GM12878 (cell line): ENCODE data around the gene SLC19A1. TPM values are rescaled to one million over a fixed set of nuclear protein-coding genes. Genes with fewer than 3 reads are reported as not detected.
A peak's percentile ranks its signal among the peaks of the same experiment; 100 is the strongest.

ENCODE experiments used
- BHLHE40 ChIP-seq, 2 experiments: fragments of 450-650 bp in 1 of 2; IDR thresholded peaks; 2 replicates each; pipeline ENCODE4 v1.6.1; 2011 to 2017; ENCODE audit warnings: low read depth in 2 of 2, borderline replicate concordance in 1 of 2, improper control_type of control experiment in 1 of 2, low read length in 1 of 2, mild to moderate bottlenecking in 1 of 2
- CHD2 ChIP-seq: IDR thresholded peaks from 2 replicates; pipeline ENCODE4 v1.6.1; 2011; ENCODE audit warnings: low read depth, low read length, improper control_type of control experiment, borderline replicate concordance
- EZH2 ChIP-seq: IDR thresholded peaks from 2 replicates; pipeline ENCODE4 v1.6.1; 2012; ENCODE audit warnings: low read depth, mild to moderate bottlenecking, control low read depth, inconsistent platforms, low read length, borderline replicate concordance; ENCODE audit not compliant: control insufficient read depth
- IKZF1 ChIP-seq: fragments of 450-650 bp; conservative IDR thresholded peaks from 2 replicates; pipeline ENCODE4 v1.6.1; 2017; ENCODE audit warnings: antibody characterized with exemption, mild to moderate bottlenecking
- KLF5 ChIP-seq: fragments of 450-650 bp; IDR thresholded peaks from 2 replicates; pipeline ENCODE4 v1.6.1; 2014; ENCODE audit warnings: mild to moderate bottlenecking; ENCODE audit not compliant: partially characterized antibody
- NFXL1 ChIP-seq: fragments of 450-650 bp; IDR thresholded peaks from 2 replicates; pipeline ENCODE4 v1.6.1; 2017; ENCODE audit warnings: antibody characterized with exemption, mild to moderate bottlenecking, borderline replicate concordance
- NFYA ChIP-seq: IDR thresholded peaks from 2 replicates; pipeline ENCODE4 v1.6.1; 2011; ENCODE audit warnings: low read depth, mild to moderate bottlenecking, low read length, improper control_type of control experiment, borderline replicate concordance
- POLR2A ChIP-seq: IDR thresholded peaks from 2 replicates; pipeline ENCODE4 v1.6.1; 2011; ENCODE audit warnings: low read depth, mild to moderate bottlenecking, low read length
- POLR2AphosphoS2 ChIP-seq: IDR thresholded peaks from 2 replicates; pipeline ENCODE4 v1.6.1; 2011; ENCODE audit warnings: low read depth, mild to moderate bottlenecking, low read length, improper control_type of control experiment, moderate library complexity
- RAD51 ChIP-seq: fragments of 450-650 bp; IDR thresholded peaks from 2 replicates; pipeline ENCODE4 v1.6.1; 2016; ENCODE audit warnings: moderate library complexity, mild to moderate bottlenecking, inconsistent platforms
- SIX5 ChIP-seq: IDR thresholded peaks from 2 replicates; pipeline ENCODE4 v1.6.1; 2011; ENCODE audit warnings: mild to moderate bottlenecking, low read depth, low read length, moderate library complexity; ENCODE audit not compliant: severe bottlenecking
- SMAD5 ChIP-seq: IDR thresholded peaks from 2 replicates; pipeline ENCODE4 v1.6.1; 2016; ENCODE audit warnings: antibody characterized with exemption, low read depth
- SPI1 ChIP-seq: IDR thresholded peaks from 2 replicates; pipeline ENCODE4 v1.6.1; 2011; ENCODE audit warnings: low read depth, mild to moderate bottlenecking, low read length, moderate library complexity, borderline replicate concordance; ENCODE audit not compliant: insufficient read depth
- SREBF1 ChIP-seq: IDR thresholded peaks from 2 replicates; pipeline ENCODE4 v1.6.1; 2012; ENCODE audit warnings: mild to moderate bottlenecking, low read length
- TCF7 ChIP-seq: IDR thresholded peaks from 2 replicates; pipeline ENCODE4 v1.6.1; 2014; ENCODE audit warnings: antibody characterized with exemption, borderline replicate concordance
- ZNF207 ChIP-seq: fragments of 450-650 bp; IDR thresholded peaks from 2 replicates; pipeline ENCODE4 v1.6.1; 2014; ENCODE audit warnings: antibody characterized with exemption, mild to moderate bottlenecking, borderline replicate concordance
- ZZZ3 ChIP-seq: IDR thresholded peaks from 2 replicates; pipeline ENCODE4 v1.6.1; 2011; ENCODE audit warnings: low read depth; ENCODE audit not compliant: control insufficient read depth, insufficient read length
- polyA plus RNA-seq, 11 experiments: library from polyadenylated mRNA; depleted of rRNA in 4 of 11; unstranded in 6 of 11; stranded (reverse) in 5 of 11; fragments of >200 nt; fragmentation: Nextera tagmentation in 4 of 11; fragmentation: Illumina TruSeq in 1 of 11; extraction: Ambion mirVana in 4 of 11; extraction: Trizol in 1 of 11; gene quantifications; 1 replicate in 1 of 11; 2 replicates in 10 of 11; pipeline versions ENCODE4 v1.2.1 to v1.2.3, GENCODE V29; 2011 to 2016; ENCODE audit warnings: inconsistent platforms in 2 of 11, missing spikeins in 2 of 11, low read depth in 1 of 11
- total RNA-seq, 4 experiments: library from RNA; depleted of rRNA in 3 of 4; stranded (reverse); fragments of >200 nt in 3 of 4; fragmentation: Illumina TruSeq in 1 of 4; extraction: Trizol in 1 of 4; gene quantifications; 2 replicates each; pipeline versions ENCODE4 v1.2.1 to v1.2.3, GENCODE V29; 2013 to 2021
- TF ChIP-seq, protein P1 (sequence below): fragments of 450-650 bp; IDR thresholded peaks from 2 replicates; pipeline ENCODE4 v1.6.1; 2017; ENCODE audit warnings: antibody characterized with exemption, mild to moderate bottlenecking, moderate library complexity
- TF ChIP-seq, protein P2 (sequence below): fragments of 450-650 bp; IDR thresholded peaks from 2 replicates; pipeline ENCODE4 v1.6.1; 2017; ENCODE audit warnings: mild to moderate bottlenecking, moderate library complexity
- TF ChIP-seq, protein P3 (sequence below): fragments of 450-650 bp; formaldehyde crosslinking; IDR thresholded peaks from 2 replicates; pipeline ENCODE4 v1.4.0; 2020; ENCODE audit warnings: mild to moderate bottlenecking, moderate library complexity

The SLC19A1 gene
- total and polyA plus RNA-seq, 10 of the 15 experiments (the other 5 are each of a cell fraction or from before 2014, with no cell fraction given) = 0.42 to 49.7 (median 12.2) TPM

DNA sequence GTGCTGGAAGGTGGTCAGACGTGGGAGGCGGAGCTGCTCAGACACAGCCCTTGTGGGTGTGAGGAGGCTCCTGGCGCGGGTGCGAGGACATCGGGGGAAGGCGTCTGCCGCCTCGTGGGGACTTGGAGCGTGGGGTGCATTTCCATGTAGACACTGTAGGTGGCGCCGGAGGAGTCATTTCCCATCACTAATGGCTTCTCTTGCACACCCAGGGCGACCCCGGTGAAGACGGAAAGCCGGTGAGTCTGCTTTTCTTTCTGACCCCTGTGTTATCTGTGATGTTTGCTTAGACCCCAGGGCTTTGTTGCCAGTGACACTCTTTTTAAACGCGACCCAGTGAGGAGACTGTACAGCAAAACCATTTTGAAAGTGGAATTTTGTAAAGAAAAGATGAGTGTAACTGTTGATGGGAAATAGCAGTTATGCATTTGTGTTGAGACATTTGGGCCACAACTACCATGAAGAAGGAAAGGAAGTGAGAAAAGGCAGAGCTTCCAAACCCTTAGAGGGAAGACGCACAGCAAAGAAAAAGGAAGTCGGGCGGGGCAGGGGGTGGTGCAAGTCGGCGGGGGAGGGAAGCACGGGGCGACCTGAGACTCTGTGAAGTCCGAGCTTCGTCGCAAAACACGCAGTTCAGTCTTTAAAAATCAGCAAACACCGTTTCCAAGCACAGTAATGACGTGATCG is 64.0 kb downstream of the SLC19A1 start (continued):
- TF ChIP-seq, protein P1, sequence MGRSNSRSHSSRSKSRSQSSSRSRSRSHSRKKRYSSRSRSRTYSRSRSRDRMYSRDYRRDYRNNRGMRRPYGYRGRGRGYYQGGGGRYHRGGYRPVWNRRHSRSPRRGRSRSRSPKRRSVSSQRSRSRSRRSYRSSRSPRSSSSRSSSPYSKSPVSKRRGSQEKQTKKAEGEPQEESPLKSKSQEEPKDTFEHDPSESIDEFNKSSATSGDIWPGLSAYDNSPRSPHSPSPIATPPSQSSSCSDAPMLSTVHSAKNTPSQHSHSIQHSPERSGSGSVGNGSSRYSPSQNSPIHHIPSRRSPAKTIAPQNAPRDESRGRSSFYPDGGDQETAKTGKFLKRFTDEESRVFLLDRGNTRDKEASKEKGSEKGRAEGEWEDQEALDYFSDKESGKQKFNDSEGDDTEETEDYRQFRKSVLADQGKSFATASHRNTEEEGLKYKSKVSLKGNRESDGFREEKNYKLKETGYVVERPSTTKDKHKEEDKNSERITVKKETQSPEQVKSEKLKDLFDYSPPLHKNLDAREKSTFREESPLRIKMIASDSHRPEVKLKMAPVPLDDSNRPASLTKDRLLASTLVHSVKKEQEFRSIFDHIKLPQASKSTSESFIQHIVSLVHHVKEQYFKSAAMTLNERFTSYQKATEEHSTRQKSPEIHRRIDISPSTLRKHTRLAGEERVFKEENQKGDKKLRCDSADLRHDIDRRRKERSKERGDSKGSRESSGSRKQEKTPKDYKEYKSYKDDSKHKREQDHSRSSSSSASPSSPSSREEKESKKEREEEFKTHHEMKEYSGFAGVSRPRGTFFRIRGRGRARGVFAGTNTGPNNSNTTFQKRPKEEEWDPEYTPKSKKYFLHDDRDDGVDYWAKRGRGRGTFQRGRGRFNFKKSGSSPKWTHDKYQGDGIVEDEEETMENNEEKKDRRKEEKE = no peak
- TF ChIP-seq KLF5 (no peak), NFYA (no peak), EZH2 (no peak), BHLHE40 (IDR thresholded peaks at IDR 0.05; ENCODE audit: borderline replicate concordance in 1 of 2, low read depth in 2 of 2, low read length in 1 of 2) (peak in 1 of 2 experiments; percentile 6; a peak in 1 of 4 replicates), TCF7 (no peak), ZNF207 (0 out of 2 replicates have a peak, but pooled peaks have one; percentile 33), IKZF1 (peak; percentile 39; the same call in 1 of the 2 replicates), RAD51 (no peak), ZZZ3 (no peak), SREBF1 (no peak), POLR2AphosphoS2 (no peak), CHD2 (no peak), POLR2A (no peak), NFXL1 (no peak), SPI1 (peak; percentile 41; the same call in 1 of the 2 replicates), SMAD5 (no peak), SIX5 (no peak)
- TF ChIP-seq, protein P2, sequence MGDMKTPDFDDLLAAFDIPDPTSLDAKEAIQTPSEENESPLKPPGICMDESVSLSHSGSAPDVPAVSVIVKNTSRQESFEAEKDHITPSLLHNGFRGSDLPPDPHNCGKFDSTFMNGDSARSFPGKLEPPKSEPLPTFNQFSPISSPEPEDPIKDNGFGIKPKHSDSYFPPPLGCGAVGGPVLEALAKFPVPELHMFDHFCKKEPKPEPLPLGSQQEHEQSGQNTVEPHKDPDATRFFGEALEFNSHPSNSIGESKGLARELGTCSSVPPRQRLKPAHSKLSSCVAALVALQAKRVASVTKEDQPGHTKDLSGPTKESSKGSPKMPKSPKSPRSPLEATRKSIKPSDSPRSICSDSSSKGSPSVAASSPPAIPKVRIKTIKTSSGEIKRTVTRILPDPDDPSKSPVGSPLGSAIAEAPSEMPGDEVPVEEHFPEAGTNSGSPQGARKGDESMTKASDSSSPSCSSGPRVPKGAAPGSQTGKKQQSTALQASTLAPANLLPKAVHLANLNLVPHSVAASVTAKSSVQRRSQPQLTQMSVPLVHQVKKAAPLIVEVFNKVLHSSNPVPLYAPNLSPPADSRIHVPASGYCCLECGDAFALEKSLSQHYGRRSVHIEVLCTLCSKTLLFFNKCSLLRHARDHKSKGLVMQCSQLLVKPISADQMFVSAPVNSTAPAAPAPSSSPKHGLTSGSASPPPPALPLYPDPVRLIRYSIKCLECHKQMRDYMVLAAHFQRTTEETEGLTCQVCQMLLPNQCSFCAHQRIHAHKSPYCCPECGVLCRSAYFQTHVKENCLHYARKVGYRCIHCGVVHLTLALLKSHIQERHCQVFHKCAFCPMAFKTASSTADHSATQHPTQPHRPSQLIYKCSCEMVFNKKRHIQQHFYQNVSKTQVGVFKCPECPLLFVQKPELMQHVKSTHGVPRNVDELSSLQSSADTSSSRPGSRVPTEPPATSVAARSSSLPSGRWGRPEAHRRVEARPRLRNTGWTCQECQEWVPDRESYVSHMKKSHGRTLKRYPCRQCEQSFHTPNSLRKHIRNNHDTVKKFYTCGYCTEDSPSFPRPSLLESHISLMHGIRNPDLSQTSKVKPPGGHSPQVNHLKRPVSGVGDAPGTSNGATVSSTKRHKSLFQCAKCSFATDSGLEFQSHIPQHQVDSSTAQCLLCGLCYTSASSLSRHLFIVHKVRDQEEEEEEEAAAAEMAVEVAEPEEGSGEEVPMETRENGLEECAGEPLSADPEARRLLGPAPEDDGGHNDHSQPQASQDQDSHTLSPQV = no peak
- TF ChIP-seq, protein P3, sequence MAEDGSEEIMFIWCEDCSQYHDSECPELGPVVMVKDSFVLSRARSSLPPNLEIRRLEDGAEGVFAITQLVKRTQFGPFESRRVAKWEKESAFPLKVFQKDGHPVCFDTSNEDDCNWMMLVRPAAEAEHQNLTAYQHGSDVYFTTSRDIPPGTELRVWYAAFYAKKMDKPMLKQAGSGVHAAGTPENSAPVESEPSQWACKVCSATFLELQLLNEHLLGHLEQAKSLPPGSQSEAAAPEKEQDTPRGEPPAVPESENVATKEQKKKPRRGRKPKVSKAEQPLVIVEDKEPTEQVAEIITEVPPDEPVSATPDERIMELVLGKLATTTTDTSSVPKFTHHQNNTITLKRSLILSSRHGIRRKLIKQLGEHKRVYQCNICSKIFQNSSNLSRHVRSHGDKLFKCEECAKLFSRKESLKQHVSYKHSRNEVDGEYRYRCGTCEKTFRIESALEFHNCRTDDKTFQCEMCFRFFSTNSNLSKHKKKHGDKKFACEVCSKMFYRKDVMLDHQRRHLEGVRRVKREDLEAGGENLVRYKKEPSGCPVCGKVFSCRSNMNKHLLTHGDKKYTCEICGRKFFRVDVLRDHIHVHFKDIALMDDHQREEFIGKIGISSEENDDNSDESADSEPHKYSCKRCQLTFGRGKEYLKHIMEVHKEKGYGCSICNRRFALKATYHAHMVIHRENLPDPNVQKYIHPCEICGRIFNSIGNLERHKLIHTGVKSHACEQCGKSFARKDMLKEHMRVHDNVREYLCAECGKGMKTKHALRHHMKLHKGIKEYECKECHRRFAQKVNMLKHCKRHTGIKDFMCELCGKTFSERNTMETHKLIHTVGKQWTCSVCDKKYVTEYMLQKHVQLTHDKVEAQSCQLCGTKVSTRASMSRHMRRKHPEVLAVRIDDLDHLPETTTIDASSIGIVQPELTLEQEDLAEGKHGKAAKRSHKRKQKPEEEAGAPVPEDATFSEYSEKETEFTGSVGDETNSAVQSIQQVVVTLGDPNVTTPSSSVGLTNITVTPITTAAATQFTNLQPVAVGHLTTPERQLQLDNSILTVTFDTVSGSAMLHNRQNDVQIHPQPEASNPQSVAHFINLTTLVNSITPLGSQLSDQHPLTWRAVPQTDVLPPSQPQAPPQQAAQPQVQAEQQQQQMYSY (CRISPR knock-in tag) = no peak
